MM.1S (cell line): ENCODE results near the gene ALDH8A1.

ENCODE experiments used
- DNase-seq: peaks from one replicate; pipeline ENCODE4 v3.0.0-alpha.2; 2015
- H2AFZ ChIP-seq: fragments of 300-600 bp; sonication (generic); 2 replicates; pipeline ENCODE4 v1.6.0; 2016; ENCODE audit warnings: antibody characterized with exemption, low read length
- H3F3A ChIP-seq: fragments of 300-600 bp; sonication (generic); 2 replicates; pipeline ENCODE4 v1.6.1; 2016; ENCODE audit warnings: mild to moderate bottlenecking, antibody characterized with exemption, low read length, moderate library complexity, mixed read lengths; ENCODE audit not compliant: insufficient read depth
- H3K27ac ChIP-seq: fragments of 300-600 bp; sonication (generic); 2 replicates; pipeline ENCODE4 v1.5.1; 2016; ENCODE audit warnings: mild to moderate bottlenecking, low read length
- H3K27me3 ChIP-seq: fragments of 300-600 bp; sonication (generic); replicated peaks from 2 replicates; pipeline ENCODE4 v1.6.0; 2016; ENCODE audit warnings: low read length; ENCODE audit not compliant: insufficient read depth
- H3K36me3 ChIP-seq: fragments of 300-600 bp; sonication (generic); replicated peaks from 2 replicates; pipeline ENCODE4 v1.6.1; 2016; ENCODE audit warnings: mild to moderate bottlenecking, low read length, mixed read lengths; ENCODE audit not compliant: insufficient read depth
- H3K4me1 ChIP-seq: fragments of 300-600 bp; sonication (generic); 2 replicates; pipeline ENCODE4 v1.6.1; 2016; ENCODE audit warnings: low read length, mixed read lengths
- H3K4me2 ChIP-seq: fragments of 300-600 bp; sonication (generic); 2 replicates; pipeline ENCODE4 v1.6.0; 2016; ENCODE audit warnings: low read depth, low read length
- H3K4me3 ChIP-seq: fragments of 300-600 bp; sonication (generic); 2 replicates; pipeline ENCODE4 v1.5.1; 2016; ENCODE audit warnings: low read length, mixed read lengths
- H3K79me2 ChIP-seq: fragments of 300-600 bp; sonication (generic); 2 replicates; pipeline ENCODE4 v1.6.1; 2016; ENCODE audit warnings: mixed run types, low read length, mixed read lengths
- H3K9ac ChIP-seq: fragments of 300-600 bp; sonication (generic); 2 replicates; pipeline ENCODE4 v1.6.1; 2016; ENCODE audit warnings: low read length, mixed read lengths
- H3K9me2 ChIP-seq: fragments of 300-600 bp; sonication (generic); replicated peaks from 2 replicates; pipeline ENCODE4 v1.6.1; 2016; ENCODE audit warnings: mild to moderate bottlenecking, low read length, mixed read lengths; ENCODE audit not compliant: insufficient read depth
- H3K9me3 ChIP-seq: fragments of 300-600 bp; sonication (generic); replicated peaks from 2 replicates; pipeline ENCODE4 v1.6.1; 2016; ENCODE audit warnings: mild to moderate bottlenecking, low read length, mixed read lengths; ENCODE audit not compliant: insufficient read depth
- H4K20me1 ChIP-seq: fragments of 300-600 bp; sonication (generic); 2 replicates; pipeline ENCODE4 v1.6.1; 2016; ENCODE audit warnings: mild to moderate bottlenecking, low read length, moderate library complexity, mixed read lengths; ENCODE audit not compliant: insufficient read depth
- CTCF ChIP-seq: fragments of 300-600 bp; sonication (generic); IDR thresholded peaks from 2 replicates; pipeline ENCODE4 v1.5.1; 2016; ENCODE audit warnings: antibody characterized with exemption, low read length, mixed read lengths
- EZH2 ChIP-seq: fragments of 300-600 bp; sonication (generic); optimal IDR thresholded peaks from 2 replicates; pipeline ENCODE3; 2017; ENCODE audit warnings: low read depth, mild to moderate bottlenecking, antibody characterized with exemption, low read length, mixed read lengths
- EZH2phosphoT487 ChIP-seq: fragments of 300-600 bp; sonication (generic); IDR thresholded peaks from 2 replicates; pipeline ENCODE4 v1.6.1; 2018; ENCODE audit warnings: antibody characterized with exemption, low read length

Gene ALDH8A1

DNA sequence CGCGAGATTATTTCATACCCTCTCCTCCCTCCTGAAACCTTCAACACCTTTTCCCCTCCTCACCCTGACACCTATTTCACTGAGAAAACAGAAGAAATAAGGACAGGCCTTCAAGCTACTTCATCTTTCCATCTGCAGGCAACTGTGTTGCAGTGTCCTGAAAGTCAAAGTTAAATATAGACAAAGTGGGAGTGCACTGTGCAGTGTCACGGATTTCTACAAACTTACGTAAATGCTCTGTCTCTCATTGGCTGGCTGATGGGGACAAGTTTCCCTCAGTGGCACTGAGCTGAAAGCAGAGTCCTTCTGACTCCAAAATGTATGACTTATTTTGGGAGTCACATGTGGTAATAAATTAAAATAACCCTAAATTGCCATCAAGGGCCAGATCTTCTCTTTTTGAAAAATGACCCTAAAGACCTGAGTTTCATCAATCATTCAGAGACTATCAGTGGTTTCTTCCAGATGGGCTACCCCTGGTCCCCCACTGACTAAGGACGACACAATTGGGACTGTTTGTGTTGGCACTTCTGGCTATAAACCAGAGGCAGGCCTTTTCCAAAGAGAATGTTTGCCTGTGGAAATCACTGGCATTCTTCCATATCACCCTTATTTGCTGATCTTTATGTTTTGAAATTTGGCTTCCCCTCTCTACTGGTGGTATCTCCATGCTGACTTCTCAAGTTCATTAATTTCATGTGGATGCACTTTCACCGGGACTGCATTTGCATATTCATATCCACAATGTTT, 21.6 kb downstream of the ALDH8A1 start:
- Histone ChIP-seq H3K4me3 (no peak overlapping the region), H3K9me3 (no peaks in the 10 kb centered on the region), H3K9ac (no peak overlapping the region), H3K4me1 (no peaks in the 10 kb centered on the region), H3F3A (no peaks in the 10 kb centered on the region), H2AFZ (no peak overlapping the region), H3K4me2 (no peak overlapping the region), H3K27ac (no peak overlapping the region), H3K27me3 (no peaks in the 10 kb centered on the region), H3K36me3 (no peaks in the 10 kb centered on the region), H4K20me1 (no peaks in the 10 kb centered on the region), H3K79me2 (no peaks in the 10 kb centered on the region), H3K9me2 (no peaks in the 10 kb centered on the region)
- TF ChIP-seq EZH2 (no peak), EZH2phosphoT487 (no peak), CTCF (no peak)
- no peak for DNase-seq

GRCh38 chr6:134925800-134926199, 24.1 kb downstream of the ALDH8A1 start:
- no peaks in the 10 kb centered on the region for H3K9me2 ChIP-seq
- no peak overlapping the region for H3K4me2 ChIP-seq
- DNase-seq = no peak
- H3K79me2 ChIP-seq = no peaks in the 10 kb centered on the region
- no peak overlapping the region for H2AFZ ChIP-seq
- no peaks in the 10 kb centered on the region for H4K20me1 ChIP-seq
- H3K4me3 ChIP-seq = no peak overlapping the region
- no peaks in the 10 kb centered on the region for H3K27me3 ChIP-seq
- TF ChIP-seq EZH2phosphoT487 = no peak
- TF ChIP-seq EZH2 = no peak
- no peak for TF ChIP-seq CTCF
- no peaks in the 10 kb centered on the region for H3F3A ChIP-seq
- no peak overlapping the region for H3K9ac ChIP-seq
- no peaks in the 10 kb centered on the region for H3K4me1 ChIP-seq
- no peaks in the 10 kb centered on the region for H3K9me3 ChIP-seq
- H3K36me3 ChIP-seq = no peaks in the 10 kb centered on the region
- no peak overlapping the region for H3K27ac ChIP-seq

DNA sequence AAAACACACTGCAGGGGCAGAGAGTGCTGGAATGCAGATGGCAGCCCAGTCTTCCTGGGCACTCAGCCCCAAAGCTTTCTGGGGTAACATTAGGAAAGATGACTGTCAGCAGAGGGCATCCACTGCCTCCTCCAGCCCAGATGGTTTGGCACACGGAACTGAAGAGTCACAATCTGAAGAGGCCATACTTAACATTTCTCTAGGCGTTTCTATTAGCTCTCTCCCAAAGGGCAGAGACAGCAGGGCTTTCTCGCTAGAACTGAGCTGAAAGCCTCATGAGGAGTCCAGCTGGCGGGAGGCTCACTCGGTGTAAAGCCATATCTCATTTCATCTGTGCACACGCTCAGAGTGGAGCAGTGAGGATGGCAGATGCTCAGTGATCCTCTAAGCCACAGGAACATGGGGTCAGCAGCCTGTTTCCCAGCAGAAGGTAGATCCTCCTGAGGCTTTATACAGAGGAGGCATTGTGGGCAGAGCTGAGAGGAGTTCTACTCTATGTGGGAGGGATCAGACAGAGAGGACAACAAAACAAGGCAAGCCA, 28.1 kb downstream of the ALDH8A1 start:
- Histone ChIP-seq H3K9ac (no peak overlapping the region), H3K9me3 (no peaks in the 10 kb centered on the region), H3K4me1 (no peaks in the 10 kb centered on the region), H3K36me3 (no peaks in the 10 kb centered on the region), H3K4me2 (no peak overlapping the region), H3K79me2 (no peaks in the 10 kb centered on the region), H2AFZ (no peak overlapping the region), H3K9me2 (no peaks in the 10 kb centered on the region), H3F3A (no peaks in the 10 kb centered on the region), H3K27me3 (no peaks in the 10 kb centered on the region), H3K27ac (no peak overlapping the region), H4K20me1 (no peaks in the 10 kb centered on the region), H3K4me3 (no peak overlapping the region)
- no peak for DNase-seq
- TF ChIP-seq EZH2phosphoT487 = no peak
- TF ChIP-seq EZH2 = no peak
- TF ChIP-seq CTCF = no peak
